Activated CD4-positive, alpha-beta T cell treated with anti-CD3 and anti-CD28 coated beads, Interleukin-2, Interleukin-4, amounts not matched to agents 100 ng/mL and 50 ng/mL, durations not matched to agents 16 hours and 8 hours (primary cell): Measurements from ENCODE around the gene AGPAT3.

ENCODE experiments used
- DNase-seq: peaks from one replicate; pipeline ENCODE4 v3.0.0-alpha.2; 2020; ENCODE audit warnings: low spot score

The AGPAT3 gene

GRCh38 chr21:43864313-43864961 is 586 bp upstream of the AGPAT3 start:
- DNase-seq: peak; percentile 23

GRCh38 chr21:43865540-43866259 is 677 bp downstream of the AGPAT3 start:
- peak; percentile 36 for DNase-seq

GRCh38 chr21:43866260-43866629 is 1.2 kb downstream of the AGPAT3 start:
- DNase-seq: peak; percentile 71

- peak; percentile 71 for DNase-seq
Measured at GRCh38 chr21:43866659-43867331, 1.8 kb downstream of the AGPAT3 start.

DNA sequence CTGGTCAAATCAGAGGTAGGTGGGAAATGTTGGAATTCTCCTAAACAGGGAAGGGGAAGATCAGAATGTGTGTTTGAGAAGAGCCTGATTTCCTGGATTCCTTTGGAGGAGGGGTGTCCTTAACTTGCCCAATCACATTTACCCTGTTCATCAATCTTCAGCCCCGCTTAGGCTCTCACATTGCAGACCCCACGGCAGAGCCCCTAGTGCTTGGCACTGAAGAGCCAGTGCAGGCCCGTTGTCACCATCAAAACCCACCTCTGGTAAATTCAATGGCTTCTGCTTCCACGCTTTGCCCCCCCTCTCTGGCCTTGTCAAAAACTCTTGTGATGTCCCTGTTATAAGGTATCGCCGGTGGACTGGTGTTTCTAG is 2.3 kb downstream of the AGPAT3 start:
- DNase-seq: no peak

DNA sequence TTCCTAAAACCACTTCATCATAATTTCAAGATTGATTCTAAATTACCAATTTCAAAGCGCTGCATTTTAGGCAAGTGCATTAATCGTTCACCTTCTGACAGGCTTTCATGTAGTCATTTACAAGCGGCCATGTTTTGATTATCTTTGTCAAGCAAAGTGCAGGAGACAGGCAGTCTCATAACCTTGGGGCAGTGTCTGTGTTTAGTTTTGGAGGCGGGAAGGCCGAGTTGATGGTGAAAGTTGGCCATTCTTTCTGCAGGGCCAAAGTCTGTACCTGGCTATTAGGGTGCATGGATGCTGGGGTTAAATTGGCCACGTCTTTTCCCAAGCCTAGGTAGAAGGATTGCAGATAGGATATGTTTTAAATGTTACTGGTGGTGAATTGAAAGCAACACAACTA is 2.9 kb downstream of the AGPAT3 start:
- DNase-seq: no peak

DNA sequence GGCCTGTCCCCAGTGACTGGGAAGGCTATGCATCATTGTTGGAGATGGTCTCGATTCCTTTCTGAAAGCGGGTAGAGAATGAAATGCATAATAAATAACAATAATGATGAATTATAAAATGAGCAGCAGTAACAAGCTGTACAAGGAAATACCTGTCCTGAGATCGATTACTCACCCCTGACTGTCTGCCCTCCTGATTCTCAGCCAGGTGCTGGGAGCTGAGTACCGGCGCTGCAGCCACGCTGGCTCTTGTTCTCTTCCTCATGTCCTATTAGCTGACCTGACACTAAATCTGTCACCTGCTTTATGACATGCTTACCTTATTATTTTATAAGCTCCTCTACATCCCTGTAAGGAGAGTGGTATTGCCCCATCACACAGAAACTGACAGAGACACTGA is 3.4 kb downstream of the AGPAT3 start:
- DNase-seq: no peak

DNA sequence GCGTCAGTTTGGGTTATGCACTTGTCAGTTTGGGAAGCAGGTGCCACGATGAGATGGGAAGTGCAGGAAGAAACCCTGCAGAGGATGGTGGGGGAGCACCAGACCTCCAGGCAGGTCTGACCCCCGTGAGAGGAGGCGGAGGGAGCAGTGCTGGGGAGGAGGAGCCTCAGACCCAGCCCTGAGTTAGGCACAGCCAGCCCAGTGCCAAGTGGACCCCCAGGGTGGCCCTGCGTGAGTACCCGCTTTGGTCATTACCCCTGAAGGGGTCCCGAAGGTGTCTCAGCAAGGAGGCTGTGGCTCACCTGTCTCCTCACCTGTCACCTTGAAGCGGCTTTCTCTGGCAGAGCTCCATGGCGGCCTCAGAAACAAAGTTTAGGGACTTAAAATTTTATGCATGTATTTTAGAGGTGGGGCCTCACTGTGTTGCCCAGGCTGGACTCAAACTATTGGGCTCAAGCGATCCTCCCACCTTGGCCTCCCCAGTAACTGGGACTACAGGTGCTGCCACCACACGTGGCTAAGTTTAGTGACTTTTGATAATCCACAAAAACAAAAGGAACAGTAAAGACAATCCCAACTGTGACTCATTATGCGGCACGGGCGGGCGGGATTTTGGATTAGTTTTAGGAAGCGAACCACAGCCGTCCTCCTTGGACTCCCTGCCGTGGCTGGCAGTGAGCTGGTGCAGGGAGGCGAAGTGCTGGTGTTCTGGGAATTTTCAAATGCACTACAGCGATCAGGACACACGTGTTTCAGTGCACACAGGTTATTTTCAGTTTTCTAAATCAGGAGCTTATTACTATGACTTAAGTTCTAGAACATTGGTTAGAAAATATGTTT is 4.7 kb downstream of the AGPAT3 start:
- no peak for DNase-seq

GRCh38 chr21:43871487-43871886 is 6.5 kb downstream of the AGPAT3 start:
- DNase-seq: no peak

- DNase-seq: no peak
Measured at GRCh38 chr21:43872531-43873197, 7.6 kb downstream of the AGPAT3 start.

DNA sequence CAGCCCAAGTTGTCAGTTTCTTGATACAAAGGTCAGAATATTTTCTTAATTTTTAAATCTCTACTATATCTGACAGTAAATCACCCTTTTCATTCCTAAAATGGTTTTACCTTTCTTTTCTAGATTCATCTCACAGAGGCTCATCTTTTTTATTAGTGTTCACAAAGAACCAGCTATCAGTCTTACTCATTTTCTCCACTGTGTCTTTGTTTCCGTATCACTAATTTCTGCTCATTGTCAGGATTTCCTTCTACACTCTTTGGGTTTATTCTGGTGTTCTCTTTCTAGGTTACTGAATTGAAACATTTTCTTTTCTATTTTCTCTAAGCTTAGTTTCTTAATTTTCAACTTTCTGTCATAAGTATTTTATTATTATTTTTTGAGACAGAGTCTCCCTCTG is 8.7 kb downstream of the AGPAT3 start:
- DNase-seq: peak; percentile 53

DNA sequence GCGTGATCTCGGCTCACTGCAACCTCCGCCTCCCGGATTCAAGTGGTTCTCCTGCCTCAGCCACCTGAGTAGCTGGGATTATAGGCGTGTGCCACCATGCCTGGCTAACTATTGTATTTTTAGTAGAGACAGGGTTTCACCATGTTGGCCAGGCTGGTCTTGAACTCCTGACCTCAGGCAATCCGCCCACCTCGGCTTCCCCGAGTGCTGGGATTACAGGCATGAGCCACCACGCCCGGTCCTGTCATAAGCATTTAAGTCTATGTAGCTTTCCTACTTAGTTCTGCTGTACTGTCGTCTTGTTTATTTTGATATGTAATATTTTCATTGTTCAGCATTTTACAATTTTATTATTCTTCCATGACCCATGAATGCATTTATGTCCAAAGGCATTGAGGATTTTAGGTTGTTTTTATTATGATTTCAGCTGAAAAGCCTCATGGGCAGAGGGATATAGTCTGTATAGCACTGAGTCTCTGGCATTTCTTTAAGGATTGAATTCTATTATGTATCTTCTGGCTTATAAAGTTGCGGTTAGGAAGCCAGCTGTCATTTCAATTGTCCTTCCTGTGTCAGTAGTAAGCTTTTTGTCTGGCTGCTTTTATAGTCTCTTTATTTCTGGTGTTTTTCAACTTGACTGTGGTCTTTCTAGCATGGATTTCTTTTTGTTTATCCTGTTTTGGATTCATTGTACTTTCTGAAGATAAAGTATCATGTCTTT is 9.2 kb downstream of the AGPAT3 start:
- DNase-seq: no peak

- DNase-seq: no peak
Measured at GRCh38 chr21:43876605-43877004, 11.6 kb downstream of the AGPAT3 start.

- no peak for DNase-seq
Measured at GRCh38 chr21:43877936-43878575, 13.0 kb downstream of the AGPAT3 start.

DNA sequence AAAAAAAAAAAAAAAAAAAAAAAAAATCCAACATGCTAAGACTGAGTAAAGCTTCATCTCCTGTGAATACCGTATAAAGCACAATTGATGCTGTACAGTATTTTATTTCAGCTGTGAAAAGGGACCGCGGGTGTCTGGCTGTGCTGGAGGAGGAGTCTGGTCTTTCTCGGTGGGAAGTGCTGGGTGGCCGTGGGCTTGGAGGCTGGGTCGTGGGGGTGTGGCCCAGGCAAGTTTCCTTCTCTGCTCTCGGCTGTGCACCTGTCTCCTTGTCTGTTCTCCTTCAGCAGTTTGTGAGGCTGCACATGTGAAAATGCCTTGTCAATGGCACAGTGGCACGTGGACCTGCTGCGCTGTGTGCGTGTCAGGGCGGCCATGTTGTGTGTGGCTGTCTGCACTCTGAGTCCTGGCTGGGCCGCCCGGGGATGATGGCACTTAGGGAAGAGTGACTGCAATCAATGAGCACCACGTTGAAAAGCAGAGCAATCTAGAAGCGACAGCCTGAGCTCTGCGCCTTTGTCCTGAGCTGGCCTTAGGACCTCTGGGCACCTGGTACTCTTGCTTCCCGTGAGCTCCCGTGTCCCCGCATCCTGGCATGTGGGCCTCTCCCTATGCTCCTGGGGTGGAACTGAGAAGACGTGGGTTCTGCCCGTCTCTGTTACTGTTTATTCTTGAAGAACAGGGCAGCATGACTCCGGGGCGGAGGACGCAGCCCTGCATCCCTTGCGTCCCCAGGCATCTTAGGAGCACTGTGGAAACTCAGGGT is 14.5 kb downstream of the AGPAT3 start:
- DNase-seq: no peak

- no peak for DNase-seq
Measured at GRCh38 chr21:43880111-43880985, 15.3 kb downstream of the AGPAT3 start.

DNA sequence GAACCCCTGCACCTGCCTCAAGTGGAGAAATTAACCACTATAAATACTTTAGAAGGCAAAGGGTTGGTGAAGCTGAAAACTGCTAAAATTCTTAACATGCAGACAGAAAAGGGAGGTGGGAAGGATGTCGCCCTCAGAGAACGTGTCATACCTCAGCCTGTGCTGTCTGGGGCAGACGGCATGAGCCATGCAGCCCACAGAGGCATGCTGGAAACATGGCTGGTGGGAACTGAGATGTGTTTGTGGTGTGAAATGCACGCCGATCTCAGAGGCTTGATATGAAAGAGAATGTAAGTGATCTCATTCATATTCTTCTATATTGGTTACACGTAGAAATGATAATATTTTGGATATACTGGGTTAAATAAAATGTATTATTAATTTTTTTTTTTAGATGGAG is 16.3 kb downstream of the AGPAT3 start:
- no peak for DNase-seq

DNA sequence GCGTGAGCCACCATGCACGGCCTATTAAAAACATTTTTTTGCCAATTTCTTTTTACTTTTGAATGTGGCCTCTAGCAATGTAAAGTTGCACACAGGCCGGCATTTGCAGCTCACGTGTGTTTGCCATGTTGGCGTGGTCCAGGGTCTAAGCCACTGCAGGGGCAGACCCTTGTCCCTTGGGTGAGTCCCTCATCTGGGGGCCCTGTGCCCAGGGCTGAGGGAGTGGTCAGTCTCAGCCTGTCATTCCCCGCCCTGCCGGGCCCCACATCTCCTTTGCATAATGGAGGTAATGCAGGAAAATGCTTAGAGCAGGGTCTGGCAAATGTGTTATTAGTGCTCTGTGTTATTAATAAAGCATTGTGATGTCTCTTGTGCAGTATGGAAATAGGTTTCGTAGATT is 16.9 kb downstream of the AGPAT3 start:
- no peak for DNase-seq

GRCh38 chr21:43882952-43883545 is 18.0 kb downstream of the AGPAT3 start:
- DNase-seq: no peak
